Placental epithelial cell (primary cell): ENCODE results near the gene CT45A8. TPM values are rescaled to one million over a fixed set of nuclear protein-coding genes. Genes with fewer than 3 reads are reported as not detected.

ENCODE experiments used
- total RNA-seq: library from RNA; depleted of rRNA; stranded (reverse); fragments of >200 nt; gene quantifications from 2 replicates; pipeline ENCODE4 v1.2.3, GENCODE V29; 2012

Gene CT45A8, protein sequence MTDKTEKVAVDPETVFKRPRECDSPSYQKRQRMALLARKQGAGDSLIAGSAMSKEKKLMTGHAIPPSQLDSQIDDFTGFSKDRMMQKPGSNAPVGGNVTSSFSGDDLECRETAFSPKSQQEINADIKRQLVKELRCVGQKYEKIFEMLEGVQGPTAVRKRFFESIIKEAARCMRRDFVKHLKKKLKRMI
- not detected in 2 replicates for total RNA-seq

GRCh38 chrX:135854438-135854837 lies at the start of gene CT45A8:
CT45A8 (minus strand) TSS chrX:135854538; CDS start chrX:135850783, 3,755 bp downstream.

GRCh38 chrX:135893294-135893817 lies 39.0 kb upstream of the CT45A8 start, which contains the start of the genes CT45A10 and SAGE1:
CT45A10 (minus strand) TSS chrX:135893444; CDS start chrX:135885344, 8,100 bp downstream.
SAGE1 (plus strand) TSS chrX:135893716; CDS start chrX:135896243, 2,527 bp downstream.

GRCh38 chrX:135871712-135872111 lies 17.4 kb upstream of the CT45A8 start, which contains the start of gene CT45A9:
CT45A9 (minus strand) TSS chrX:135871812; CDS start chrX:135868061, 3,751 bp downstream.

DNA sequence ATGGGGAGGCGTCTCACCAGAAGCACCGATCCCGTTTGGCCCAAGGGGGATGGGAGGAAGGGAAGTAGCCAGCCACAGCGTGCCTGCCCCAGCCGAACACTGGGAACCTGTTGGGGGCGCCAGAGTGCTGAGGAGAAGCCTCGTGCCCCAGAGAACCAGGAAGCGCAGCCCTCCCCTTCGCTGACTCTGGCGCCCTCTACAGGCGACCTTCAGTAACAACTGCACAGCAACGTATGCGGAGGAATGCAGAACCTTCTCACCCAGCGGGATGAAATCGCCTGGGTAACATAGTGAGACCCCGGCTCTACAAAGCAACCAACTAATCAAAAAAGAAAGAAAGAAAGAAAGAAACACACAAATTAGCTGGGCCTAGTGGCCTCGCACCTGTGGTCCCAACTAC lies 17.2 kb downstream of the CT45A8 start, which contains the start of gene CT45A7:
Gene CT45A7 (minus strand): TSS at position 101 of the 400 bp plus-strand sequence. CDS start 3,747 bp downstream, outside the sequence.

GRCh38 chrX:135819912-135820311 lies 34.4 kb downstream of the CT45A8 start, which contains the start of gene CT45A2:
CT45A2 (minus strand) TSS chrX:135820012; CDS start chrX:135816265, 3,747 bp downstream.

GRCh38 chrX:135802687-135803086 lies 51.7 kb downstream of the CT45A8 start, which contains the start of gene CT45A6:
CT45A6 (minus strand) TSS chrX:135802787; CDS start chrX:135798993, 3,794 bp downstream.

Other genes starting within 250 kb of the CT45A8 start
- not detected in 2 replicates for gene CT45A1, start 140.9 kb downstream of the CT45A8 start, total RNA-seq
- not detected in 2 replicates for gene CT45A3, start 86.3 kb downstream of the CT45A8 start, total RNA-seq
- gene CT45A5, start 69.0 kb downstream of the CT45A8 start, total RNA-seq: not detected in 2 replicates
- gene CT45A6, start 51.8 kb downstream of the CT45A8 start, total RNA-seq: not detected in 2 replicates
- gene CT45A2, start 34.5 kb downstream of the CT45A8 start, total RNA-seq: not detected in 2 replicates
- not detected in 2 replicates for gene CT45A7, start 17.3 kb downstream of the CT45A8 start, total RNA-seq
- not detected in 2 replicates for gene CT45A9, start 17.3 kb upstream of the CT45A8 start, total RNA-seq
- not detected in 2 replicates for gene CT45A10, start 38.9 kb upstream of the CT45A8 start, total RNA-seq
- not detected in 2 replicates for gene SAGE1, start 39.2 kb upstream of the CT45A8 start, total RNA-seq
- 14.1 and 21.1 TPM in 2 replicates for gene MMGT1, start 119.5 kb upstream of the CT45A8 start, total RNA-seq
- 16.9 and 21.9 TPM in 2 replicates for gene SLC9A6, start 130.9 kb upstream of the CT45A8 start, total RNA-seq